Stimulated activated naive CD4-positive, alpha-beta T cell treated with Interleukin-2 at 50 U/mL for 16 hours (primary cell): Measurements from ENCODE around the gene CABLES1.

Experiments used
- DNase-seq: peaks from one replicate; lab custom pipeline; 2025; lab: John Stamatoyannopoulos, UW

The CABLES1 gene

DNA sequence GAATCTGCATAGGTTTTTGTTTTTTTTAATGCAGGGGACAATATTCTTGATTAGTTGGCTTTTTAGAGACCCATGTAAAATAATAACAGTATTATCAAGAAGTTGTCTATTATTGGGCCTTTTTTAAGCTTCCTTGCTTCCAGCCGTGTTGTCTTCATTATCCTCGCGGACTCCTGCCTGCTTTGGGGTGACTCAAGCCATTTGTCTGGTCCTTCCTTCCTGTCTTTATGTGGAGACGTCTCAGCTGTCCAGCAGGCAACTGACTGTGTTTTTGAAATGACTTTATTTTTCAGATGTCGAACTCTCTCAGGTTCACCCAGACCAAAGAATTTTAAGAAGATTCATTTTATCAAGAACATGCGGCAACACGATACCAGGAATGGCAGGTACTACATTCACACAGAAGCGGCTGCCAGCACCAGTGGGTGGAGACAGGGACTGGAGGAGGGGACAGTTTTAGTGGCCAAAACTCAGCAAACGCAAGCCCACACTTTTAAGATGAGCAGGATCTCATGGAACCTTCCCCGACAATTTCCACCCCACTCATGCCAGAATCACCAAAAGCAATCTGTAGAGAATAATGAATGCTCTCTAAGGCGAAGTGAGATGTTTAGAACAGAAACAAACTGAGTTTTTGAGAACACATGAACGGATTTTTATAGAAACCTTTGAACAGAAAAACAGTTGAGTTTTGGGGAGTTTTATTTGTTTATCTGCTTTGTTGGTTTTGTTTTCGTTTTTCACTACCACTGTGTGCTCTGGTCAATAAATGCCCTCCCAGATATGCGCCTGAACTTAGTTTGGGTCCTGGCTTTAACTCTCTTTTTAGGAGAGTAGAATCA is 59.1 kb downstream of the CABLES1 start:
- DNase-seq, result no peak

DNA sequence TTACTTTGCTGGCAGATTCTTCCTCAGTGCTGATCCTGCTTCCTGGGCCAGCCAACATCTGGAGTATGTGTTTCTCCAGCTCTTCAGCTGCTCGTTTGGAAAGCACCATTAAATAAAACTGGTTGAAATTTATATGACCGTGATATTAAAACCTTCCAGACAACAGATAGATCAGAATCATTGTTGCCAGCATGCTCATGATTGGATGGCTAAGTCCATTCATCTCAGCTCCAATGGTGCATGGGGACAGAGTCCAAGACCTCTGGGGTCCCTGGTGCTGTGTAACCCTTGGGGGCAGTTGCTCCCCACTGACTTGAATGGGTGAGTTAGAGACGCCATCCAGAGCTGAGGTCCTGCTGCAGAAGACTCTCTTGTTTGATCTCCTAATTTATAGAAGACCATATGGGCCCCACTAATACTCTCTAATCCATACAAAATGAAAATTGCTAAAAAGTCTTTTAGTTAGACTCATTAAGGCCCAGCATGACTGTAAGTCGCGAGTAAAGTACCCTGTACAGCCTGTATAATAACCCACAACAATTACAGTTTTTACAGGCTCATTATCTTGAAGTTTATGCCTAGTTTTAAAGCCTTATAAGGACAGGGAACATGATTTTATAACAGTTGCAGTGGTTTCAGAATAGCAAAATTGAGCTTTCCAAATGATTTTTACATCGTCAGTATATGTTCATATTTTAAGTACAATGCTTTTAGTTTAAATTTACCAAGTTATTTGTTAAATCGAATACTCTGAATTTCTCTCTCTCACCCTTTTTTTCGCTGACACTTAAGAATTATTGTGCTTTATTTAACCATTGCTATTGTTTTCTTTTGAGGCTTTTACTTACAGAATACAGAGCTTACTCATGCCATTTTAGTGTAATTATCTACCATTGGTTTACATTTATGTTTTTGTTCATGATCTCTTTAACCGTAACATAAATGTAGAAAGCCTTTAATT is 60.0 kb downstream of the CABLES1 start:
- no peak for DNase-seq

DNA sequence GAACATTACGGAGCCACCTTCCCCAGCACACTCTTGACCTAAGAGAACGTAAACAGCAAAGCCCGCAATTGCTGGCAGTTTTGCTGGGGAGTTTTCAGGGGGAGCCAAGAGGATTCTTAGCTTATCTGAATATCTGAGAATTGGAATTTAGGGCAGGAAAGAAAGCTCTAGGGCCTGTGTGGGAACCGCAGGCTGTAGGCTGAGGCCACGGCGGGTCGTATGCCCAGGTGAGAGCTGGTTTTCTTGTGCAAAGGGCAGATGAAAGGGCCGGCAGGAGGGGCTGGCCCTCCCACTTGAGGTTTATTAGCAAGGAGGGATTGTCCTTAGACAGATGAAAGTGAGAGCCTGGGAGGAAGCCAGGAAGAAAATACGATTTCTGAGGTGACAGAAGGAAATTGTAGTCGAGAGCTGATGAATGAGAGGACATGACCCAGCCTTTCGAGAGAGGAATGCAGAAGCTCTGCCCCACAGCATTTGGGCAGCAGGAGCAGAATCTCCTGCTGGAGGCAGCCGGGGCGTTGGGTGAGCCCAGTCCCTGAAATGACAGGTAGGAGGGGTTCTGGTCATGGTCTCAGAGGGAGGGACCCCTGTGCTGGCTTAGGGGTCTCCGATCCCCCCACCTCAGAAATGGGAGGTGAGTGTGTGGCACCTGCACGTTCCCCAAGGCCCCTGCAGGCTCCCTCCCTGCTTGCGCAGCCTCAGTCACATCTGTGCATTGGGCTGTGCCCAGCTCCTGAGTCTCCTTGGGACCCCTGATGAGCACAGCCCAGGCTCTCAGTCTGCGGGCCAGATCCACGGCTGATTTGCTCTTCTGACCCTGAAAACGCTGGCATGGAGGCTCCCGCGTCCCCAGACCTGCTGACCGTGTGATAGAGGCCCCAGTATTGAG is 61.1 kb downstream of the CABLES1 start:
- no peak for DNase-seq

DNA sequence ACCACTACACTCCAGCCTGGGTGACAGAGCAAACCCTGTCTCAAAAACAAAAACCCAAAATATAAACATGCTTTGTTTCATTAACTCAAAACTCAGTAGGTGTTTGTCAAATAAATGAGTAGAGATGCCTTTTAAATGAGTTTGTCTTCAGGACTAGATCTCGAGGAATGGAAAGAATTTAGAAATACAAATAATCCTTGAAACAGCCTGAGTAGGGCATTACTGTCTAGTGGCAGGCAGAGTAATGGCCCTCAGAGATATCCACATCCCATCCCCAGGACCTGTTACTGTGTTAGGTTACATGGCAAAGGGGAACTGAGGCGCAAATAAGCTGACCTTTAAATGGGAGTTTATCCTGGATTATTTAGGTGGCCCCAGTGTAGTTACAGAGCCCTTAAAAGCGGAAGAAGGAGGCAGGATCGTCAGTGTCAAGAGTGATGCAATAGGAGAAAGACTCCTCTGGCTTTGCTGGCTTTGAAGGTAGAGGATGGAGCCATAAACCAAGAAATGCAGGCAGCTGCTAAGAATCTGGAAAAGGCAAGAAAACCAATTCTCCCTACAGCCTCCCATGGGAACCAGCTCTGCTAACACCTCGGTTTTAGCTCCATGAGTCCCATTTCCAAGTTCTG is 63.0 kb downstream of the CABLES1 start:
- DNase-seq, result no peak

DNA sequence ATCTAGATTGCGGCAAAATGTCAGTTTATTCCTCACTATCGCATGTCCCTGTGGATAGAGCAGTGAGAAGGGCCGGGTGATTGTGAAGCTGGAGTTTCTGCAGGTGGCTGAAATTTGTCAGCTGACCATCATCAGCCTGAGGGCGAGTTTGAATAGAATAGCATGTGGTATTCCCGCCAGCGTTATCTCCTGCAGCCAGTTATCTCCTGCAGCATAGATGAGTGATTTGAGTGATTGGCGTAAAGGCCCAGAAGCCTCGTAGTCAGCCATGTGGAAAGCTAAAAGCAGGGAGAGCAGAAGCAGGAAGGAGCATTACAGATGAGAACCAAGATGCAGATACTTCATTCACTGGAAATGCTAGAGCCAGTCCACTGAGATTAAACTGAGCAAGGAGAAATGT is 65.5 kb downstream of the CABLES1 start:
- DNase-seq, result no peak

DNA sequence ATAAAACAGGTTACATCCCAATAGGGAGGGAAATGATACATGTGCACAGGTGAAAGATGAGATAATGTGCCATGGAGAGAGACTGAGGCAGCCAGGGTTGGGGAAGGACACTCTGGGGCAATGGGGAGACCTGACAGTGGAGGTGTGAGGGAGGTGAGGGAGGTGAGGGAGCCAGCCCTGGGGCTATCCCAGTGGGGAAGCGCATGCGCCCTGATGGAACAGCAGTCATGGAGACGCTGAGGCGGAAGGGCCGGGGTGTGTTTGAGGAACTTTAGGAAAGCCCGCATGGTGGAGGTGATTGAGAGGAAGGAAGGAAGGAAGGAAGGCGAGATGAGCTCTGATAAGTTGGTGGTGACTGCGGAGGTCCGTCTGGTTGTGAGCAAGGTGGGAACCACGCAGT is 66.5 kb downstream of the CABLES1 start:
- no peak for DNase-seq

DNA sequence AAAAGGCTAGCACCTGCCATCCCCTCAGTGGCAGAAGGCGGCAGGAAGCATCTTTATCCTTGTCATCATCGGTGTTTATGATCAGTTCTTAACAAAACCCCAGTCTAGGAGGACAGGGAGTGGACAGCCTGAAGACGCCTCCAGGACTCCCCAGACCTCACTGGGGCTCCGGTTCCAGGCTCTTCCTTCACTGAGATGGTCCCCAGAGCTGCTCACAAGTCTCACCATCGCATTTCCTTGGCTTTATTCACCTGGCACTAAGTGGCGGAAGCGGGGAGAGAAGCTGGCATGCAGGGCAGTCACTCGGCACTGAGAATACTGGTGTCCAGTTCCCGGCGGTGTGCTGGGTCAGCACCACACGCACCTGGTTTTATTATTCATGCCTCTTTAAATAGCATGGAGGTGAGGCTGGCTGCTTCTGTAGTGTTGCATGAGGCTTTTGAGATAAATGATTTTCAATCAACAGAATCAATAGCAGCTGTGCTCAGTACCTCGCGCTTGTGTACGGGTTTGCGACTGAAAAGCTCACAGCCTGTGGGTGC is 68.7 kb downstream of the CABLES1 start:
- no peak for DNase-seq

DNA sequence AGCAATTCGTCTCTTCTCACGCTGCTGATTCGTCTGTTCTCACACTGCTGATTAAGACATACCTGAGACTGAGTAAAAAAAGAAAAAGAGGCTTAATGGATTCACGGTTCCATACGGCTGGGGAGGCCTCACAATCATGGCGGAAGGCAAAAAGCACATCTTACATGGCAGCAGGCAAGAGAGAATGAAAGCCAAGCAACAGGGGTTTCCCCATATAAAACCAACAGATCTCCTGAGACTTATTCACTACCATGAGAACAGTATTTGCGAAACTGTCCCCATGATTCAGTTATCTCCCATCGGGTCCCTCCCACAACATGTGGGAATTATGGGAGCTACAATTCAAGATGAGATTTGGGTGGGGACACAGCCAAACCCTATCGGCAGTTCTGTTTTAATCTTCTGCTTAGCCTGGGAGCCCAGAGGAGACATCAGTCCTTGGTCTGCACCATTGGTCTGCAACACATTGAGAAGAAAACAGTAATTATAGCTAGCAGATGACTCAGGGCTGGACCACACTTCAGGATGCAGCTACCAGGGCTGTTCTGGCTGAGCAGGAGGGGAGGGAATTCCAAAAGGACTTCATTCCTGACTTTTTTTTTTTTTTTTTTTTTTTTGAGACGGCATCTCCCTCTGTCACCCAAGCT is 69.4 kb downstream of the CABLES1 start:
- DNase-seq, result no peak

DNA sequence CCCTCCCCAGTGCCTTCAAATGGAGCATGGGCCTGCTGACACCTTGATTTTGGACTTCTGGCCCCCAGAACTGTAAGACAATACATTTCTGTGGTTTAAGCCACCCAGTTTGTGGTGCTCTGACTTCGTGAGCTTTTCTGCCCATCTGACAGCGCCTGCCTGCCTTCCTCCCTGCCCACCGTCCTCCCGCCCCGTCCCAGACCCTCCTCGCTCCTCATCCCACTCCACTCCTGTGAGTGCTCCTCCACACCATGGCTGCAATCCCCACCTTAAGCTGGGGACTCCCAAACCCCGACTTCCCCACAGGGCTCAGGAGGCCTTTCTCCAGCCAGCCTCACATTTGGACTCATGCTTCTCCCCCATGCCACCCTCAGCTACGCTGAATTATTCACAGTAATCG is 70.7 kb downstream of the CABLES1 start:
- no peak for DNase-seq

DNA sequence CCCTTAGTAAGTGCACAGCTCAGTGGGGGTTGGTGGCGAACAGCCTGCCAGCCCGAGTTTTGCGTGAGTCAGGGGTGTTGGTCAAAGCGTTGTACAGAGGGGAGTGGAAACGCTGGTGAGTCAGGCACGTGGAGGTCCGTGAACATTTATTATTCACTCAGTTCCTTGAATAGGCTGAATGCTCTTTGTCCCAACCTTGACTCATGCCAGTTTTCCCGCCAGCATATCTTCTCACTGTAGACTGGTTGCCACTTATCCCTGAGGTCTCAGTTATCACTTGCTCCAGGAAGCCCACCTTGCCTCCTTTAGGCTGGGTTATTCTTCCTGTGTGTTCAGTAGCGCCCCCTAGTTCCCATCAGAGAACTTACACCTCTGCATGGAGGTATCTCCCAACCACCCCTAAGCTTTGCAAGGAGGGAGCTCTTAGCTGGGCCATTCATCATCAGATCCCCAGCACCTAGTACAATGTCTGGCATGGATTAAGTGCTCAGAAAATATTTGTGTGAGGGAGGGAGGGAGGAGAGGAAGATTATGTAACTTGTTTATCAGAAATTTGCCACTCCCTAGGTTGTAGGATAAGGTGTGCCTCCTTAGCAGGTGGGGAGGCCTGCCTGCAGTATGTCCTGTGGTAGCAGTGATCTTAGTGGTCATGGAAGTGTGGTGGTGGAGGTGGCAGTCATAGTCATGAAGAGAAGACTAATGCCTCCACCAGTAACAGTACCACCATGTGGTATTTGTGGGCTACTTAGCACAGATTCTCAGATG is 72.1 kb downstream of the CABLES1 start:
- no peak for DNase-seq

DNA sequence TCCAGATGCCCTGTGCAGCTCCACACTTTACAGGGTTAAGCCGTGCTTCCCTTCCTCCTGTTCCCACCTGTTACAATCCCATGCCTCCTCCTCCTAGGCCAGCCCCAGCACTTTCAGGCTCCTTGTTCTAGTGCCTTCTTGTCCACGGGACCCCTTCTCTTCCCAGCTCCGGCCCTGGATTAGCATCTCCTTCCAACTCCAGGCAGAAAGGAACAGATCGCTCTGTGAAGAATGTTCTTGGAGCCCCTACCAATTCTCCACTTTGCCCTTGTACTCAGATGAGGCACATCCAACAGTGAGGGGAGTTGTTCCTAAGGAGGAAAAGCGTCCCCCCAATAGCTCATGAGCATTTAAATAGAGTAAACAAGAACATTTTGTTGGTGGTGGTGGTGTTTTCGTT is 72.7 kb downstream of the CABLES1 start:
- DNase-seq, result no peak

DNA sequence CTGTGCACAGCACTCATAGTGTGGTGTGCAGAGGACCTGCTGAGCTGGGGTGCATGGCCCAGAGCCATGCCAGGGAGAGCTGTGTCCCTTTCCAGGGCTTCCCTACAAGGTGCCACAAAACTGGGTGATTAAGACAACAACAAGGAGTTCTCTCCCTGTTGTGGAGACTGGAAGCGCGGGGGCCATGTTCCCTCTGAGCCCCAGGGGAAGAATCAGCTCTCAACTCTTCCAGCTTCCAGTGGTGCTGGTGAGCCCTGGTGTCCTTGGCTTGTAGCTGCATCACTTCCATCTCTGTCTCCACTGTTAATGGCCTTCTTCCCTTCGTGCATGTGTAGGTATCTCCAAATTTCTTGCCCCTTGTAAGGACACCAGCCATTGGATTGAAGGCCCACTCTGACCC is 73.3 kb downstream of the CABLES1 start:
- no peak for DNase-seq

DNA sequence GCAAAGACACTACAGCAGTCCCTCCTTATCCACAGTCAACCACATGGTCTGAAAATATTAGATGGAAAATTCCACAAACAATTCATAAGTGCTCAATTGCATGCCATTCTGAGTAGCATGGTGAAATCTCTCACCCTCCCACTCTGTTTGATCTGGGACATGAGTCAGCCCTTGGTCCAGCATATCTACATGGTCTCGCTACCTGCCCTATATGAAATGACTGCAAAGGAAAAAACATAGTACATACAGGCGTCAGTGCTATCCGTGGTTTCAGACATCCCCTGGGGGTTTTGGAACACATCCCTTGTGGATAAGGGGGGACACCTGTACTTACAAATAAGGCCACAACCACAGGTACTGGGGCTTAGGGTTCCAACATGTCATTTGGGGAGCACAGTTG is 73.7 kb downstream of the CABLES1 start:
- no peak for DNase-seq

DNA sequence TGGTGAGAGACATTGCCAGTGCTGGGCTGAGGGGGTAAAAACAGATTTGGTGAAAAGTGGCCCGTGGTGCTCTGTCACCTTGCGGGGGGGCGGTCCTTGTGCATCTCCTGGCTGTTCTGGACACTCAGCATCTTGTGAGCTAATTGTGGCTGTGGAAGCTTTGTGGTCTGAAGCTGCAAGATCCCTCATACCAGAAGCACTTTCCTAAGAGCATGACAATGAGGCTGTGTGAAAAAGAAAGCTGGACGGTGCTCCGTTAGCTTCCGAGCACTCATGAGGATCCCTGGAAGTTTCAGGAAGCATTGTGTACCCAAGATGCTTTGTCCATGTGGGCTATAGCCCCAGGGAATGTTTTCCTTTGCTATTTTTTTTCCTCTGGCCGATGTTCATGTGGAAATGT is 74.5 kb downstream of the CABLES1 start:
- DNase-seq, result no peak

DNA sequence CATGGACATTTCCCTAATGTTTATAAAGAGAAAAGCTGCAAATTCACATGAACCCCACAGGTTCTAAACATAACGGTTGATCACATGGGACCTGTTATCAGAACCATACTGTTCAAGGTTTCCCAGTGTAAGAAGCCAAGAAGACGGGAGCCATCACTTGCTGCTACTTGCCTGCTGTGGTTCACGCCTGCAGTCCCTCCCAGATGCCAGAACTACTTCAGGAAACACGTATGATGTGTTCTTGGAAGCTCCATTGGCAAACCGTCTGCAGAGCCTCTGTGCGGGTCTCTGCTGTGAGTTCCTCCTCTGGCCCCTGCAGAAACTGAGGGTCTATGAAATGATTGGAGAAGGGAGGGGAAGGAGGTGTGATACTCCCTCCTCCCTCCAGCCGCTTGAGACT is 75.2 kb downstream of the CABLES1 start:
- no peak for DNase-seq

DNA sequence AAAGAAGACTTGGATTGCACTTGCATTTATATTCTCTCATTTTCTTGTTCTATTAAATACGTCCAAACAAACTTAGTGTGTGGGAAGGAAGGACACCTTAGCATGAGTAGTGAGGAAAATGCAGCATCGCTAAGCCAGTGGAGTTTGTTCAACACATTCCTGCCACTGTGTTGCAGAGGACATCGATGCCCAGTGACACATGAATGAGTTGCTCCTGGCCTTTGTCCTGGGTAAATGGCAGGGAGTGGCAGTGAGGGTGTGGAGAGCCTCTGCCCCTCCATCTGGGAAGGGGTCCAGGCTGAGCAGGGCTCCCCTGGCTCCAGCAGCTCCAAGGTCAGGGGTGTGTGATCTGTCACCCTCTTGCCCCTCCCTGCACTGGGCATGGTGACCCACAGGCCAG is 75.9 kb downstream of the CABLES1 start:
- DNase-seq, result no peak

DNA sequence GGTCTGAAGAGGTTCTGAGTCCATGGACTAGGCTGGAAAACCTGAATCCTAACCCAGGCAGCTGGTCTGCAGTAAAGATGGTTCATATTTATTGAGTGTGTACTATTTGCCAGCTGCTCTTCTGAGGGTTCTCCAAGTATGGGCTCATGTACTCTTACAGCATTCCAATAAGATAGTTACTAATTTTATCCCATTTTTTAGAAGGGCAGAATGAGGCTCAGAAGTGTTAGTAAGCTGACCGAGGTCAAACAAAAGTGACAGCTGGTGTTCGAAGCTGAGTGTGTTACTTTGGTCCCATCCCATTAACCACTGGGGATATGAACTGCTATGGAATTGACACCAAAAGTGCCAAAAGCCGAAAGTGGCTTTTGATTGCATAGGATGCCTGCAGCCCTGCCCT is 76.9 kb downstream of the CABLES1 start:
- DNase-seq, result no peak

DNA sequence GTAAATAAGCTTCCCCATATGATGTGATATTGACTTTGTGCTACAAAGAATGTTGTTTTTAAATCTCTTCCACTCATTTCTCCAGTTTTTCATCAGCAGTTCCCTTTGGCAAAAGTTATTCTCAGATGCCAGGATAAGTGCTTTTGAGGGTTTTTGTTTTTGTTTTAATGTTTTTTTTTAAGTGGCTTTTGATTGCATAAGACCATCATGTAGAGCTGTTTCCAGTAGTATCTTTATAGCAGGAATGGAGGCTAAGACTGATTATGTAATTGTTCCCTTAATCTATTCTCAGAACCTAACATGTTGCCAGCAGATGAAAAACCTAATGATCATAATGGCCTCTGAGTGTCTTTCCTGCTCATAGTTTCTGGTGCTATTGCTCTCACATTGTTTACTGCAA is 77.9 kb downstream of the CABLES1 start:
- no peak for DNase-seq

DNA sequence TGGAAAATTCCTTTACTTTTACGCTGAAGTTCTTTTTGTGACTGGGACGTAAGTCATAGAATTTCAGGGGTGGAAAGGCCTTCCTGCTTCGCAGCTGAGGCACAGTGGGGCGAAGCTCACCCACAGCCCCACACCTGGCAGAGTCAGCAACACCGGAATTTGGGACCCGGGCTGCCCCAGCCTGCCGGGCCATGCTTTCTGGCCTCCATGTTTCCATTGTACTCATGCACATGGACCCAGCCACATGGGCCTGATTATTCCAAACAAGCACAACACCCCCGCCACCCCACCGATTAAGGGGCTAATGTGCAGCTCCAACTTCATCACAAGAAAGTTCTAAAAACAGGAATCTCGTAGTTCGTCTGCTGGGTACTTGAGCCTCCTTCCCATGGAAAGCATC is 82.5 kb downstream of the CABLES1 start:
- DNase-seq, result no peak

DNA sequence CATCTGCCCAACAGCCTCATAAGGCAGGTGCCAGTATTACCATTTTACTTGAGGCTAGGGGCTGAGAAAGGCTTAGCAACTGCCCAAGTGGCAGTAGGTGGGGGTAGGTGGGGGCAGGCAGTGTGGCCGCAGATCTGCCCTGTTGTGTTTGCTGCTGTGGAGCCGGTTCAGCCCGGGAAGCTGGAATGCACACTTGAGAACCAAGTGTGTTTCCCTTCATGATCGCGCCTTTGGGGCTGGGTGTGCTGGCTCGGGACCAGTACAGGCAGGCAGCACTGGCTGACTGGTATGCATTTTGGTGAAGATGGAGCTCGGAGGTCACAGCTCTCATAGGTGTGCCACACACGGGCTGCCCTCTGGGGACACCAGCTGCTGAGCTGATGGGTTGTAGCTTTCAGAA is 85.1 kb downstream of the CABLES1 start:
- no peak for DNase-seq
